ENCODE results near the gene TRMT11. TPM values are rescaled to one million over a fixed set of nuclear protein-coding genes. Genes with fewer than 3 reads are reported as not detected.

TRMT11 gene
- polyA plus RNA-seq, 1 of the 3 experiments (the other 2 are of a cell fraction), result 15.0 TPM

- 83% methylated on average over 4 of the region's 4 CpGs for WGBS (ENCODE audit: low lambda C conversion rate)
These were observed 89.2 kb downstream of the TRMT11 start for GRCh38 chr6:126075335-126076071.

GRCh38 chr6:126076992-126077664 lies 90.8 kb downstream of the TRMT11 start:
- ChIA-PET CTCF (interaction anchor here (0.6 to 1.3 kb wide), 6 partner anchors 8 to 881 kb away, joined by 3 to 5 read pairs (median 3); no protein-coding TSS in a partner anchor), POLR2A (no interaction called here)
- H3K4me2 ChIP-seq, result peak overlapping the region; percentile 21; the same call in 1 of the 2 replicates
- H3K9me3 ChIP-seq, result no peaks in the 10 kb centered on the region
- no peaks in the 10 kb centered on the region for H3K36me3 ChIP-seq (replicated peaks in 1 of 2; ENCODE audit: control insufficient read depth in 1 of 2, insufficient read depth in 2 of 2, low read length in 1 of 2)
- DNase-seq, result no peak
- WGBS (ENCODE audit: low lambda C conversion rate), result 91% methylated on average over 3 of the region's 3 CpGs
- no peaks in the 10 kb centered on the region for H3F3A ChIP-seq (replicated peaks; ENCODE audit: insufficient read depth)
- no peaks in the 10 kb centered on the region for H3K79me2 ChIP-seq (ENCODE audit: insufficient read depth)
- H2AFZ ChIP-seq (ENCODE audit: low read depth), result no peak overlapping the region
- H3K4me1 ChIP-seq (ENCODE audit: control insufficient read depth in 1 of 2, insufficient read depth in 2 of 2, low read depth in 1 of 2, low read length in 1 of 2), result peaks cover 0 to 16% of the 10 kb centered on the region in 2 experiments; a peak in 3 of 4 replicates
- H4K20me1 ChIP-seq (ENCODE audit: insufficient read depth), result no peaks in the 10 kb centered on the region
- H3K4me3 ChIP-seq (ENCODE audit: low read depth in 2 of 2, low read length in 1 of 2), result no peak overlapping the region
- H3K9me2 ChIP-seq, result no peaks in the 10 kb centered on the region
- no peak overlapping the region for H3K9ac ChIP-seq
- no peaks in the 10 kb centered on the region for H3K27me3 ChIP-seq (ENCODE audit: insufficient read depth)
- H3K27ac ChIP-seq (ENCODE audit: low read depth in 2 of 2, low read length in 1 of 2), result peak overlapping the region; percentile 74 to 86; a peak in 2 of 4 replicates
- TF ChIP-seq JUND (IDR thresholded peaks at IDR 0.05) (no peak), POLR2AphosphoS5 (IDR thresholded peaks at IDR 0.05; ENCODE audit: low read depth, low read length) (no peak), FOXM1 (IDR thresholded peaks at IDR 0.05; ENCODE audit: low read depth) (no peak), RFX5 (IDR thresholded peaks at IDR 0.05; ENCODE audit: low read length) (no peak), CHD2 (IDR thresholded peaks at IDR 0.05; ENCODE audit: low read length, partially characterized antibody) (no peak), RCOR1 (IDR thresholded peaks at IDR 0.05; ENCODE audit: low read length) (no peak), MEF2A (IDR thresholded peaks at IDR 0.05; ENCODE audit: borderline replicate concordance, low read depth) (no peak), YY1 (IDR thresholded peaks at IDR 0.05; ENCODE audit: low read depth) (no peak), MXI1 (IDR thresholded peaks at IDR 0.05; ENCODE audit: low read depth, low read length) (no peak), GABPA (IDR thresholded peaks at IDR 0.05; ENCODE audit: low read depth) (no peak), SMC3 (IDR thresholded peaks at IDR 0.05; ENCODE audit: low read depth, low read length) (no peak), PBX3 (IDR thresholded peaks at IDR 0.05) (no peak), EP300 (IDR thresholded peaks at IDR 0.05; ENCODE audit: borderline replicate concordance in 1 of 2, low read depth in 1 of 2, low read length in 1 of 2) (no peak), TAF1 (IDR thresholded peaks at IDR 0.05; ENCODE audit: borderline replicate concordance, low read depth, low read length) (no peak), GATA2 (CRISPR knock-in tag; IDR thresholded peaks at IDR 0.05) (no peak), EZH2phosphoT487 (IDR thresholded peaks at IDR 0.05; ENCODE audit: borderline replicate concordance, low read depth) (no peak)
- TF ChIP-seq, protein P1, sequence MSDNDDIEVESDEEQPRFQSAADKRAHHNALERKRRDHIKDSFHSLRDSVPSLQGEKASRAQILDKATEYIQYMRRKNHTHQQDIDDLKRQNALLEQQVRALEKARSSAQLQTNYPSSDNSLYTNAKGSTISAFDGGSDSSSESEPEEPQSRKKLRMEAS (IDR thresholded peaks at IDR 0.05; ENCODE audit: low read depth), result no peak
- TF ChIP-seq, protein P2, sequence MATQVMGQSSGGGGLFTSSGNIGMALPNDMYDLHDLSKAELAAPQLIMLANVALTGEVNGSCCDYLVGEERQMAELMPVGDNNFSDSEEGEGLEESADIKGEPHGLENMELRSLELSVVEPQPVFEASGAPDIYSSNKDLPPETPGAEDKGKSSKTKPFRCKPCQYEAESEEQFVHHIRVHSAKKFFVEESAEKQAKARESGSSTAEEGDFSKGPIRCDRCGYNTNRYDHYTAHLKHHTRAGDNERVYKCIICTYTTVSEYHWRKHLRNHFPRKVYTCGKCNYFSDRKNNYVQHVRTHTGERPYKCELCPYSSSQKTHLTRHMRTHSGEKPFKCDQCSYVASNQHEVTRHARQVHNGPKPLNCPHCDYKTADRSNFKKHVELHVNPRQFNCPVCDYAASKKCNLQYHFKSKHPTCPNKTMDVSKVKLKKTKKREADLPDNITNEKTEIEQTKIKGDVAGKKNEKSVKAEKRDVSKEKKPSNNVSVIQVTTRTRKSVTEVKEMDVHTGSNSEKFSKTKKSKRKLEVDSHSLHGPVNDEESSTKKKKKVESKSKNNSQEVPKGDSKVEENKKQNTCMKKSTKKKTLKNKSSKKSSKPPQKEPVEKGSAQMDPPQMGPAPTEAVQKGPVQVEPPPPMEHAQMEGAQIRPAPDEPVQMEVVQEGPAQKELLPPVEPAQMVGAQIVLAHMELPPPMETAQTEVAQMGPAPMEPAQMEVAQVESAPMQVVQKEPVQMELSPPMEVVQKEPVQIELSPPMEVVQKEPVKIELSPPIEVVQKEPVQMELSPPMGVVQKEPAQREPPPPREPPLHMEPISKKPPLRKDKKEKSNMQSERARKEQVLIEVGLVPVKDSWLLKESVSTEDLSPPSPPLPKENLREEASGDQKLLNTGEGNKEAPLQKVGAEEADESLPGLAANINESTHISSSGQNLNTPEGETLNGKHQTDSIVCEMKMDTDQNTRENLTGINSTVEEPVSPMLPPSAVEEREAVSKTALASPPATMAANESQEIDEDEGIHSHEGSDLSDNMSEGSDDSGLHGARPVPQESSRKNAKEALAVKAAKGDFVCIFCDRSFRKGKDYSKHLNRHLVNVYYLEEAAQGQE (IDR thresholded peaks at IDR 0.05; ENCODE audit: low read depth, low read length), result no peak

More at GRCh38 chr6:126075335-126076071, 89.2 kb downstream of the TRMT11 start:
- Histone ChIP-seq H3K4me1 (ENCODE audit: control insufficient read depth in 1 of 2, insufficient read depth in 2 of 2, low read depth in 1 of 2, low read length in 1 of 2) (peaks cover 0 to 25% of the 10 kb centered on the region in 2 experiments; a peak in 3 of 4 replicates), H2AFZ (ENCODE audit: low read depth) (no peak overlapping the region), H3K9me3 (no peaks in the 10 kb centered on the region), H3K27me3 (ENCODE audit: insufficient read depth) (no peaks in the 10 kb centered on the region), H3K4me3 (ENCODE audit: low read depth in 2 of 2, low read length in 1 of 2) (no peak overlapping the region), H3K9me2 (no peaks in the 10 kb centered on the region), H3F3A (replicated peaks; ENCODE audit: insufficient read depth) (no peaks in the 10 kb centered on the region), H3K27ac (ENCODE audit: low read depth in 2 of 2, low read length in 1 of 2) (no peak overlapping the region), H4K20me1 (ENCODE audit: insufficient read depth) (no peaks in the 10 kb centered on the region), H3K4me2 (no peak overlapping the region), H3K36me3 (replicated peaks in 1 of 2; ENCODE audit: control insufficient read depth in 1 of 2, insufficient read depth in 2 of 2, low read length in 1 of 2) (no peaks in the 10 kb centered on the region), H3K79me2 (ENCODE audit: insufficient read depth) (no peaks in the 10 kb centered on the region), H3K9ac (no peak overlapping the region)
- ChIA-PET POLR2A (no interaction called here), CTCF (interaction anchor here (0.6 to 1.4 kb wide), 3 partner anchors 42 to 729 kb away, joined by 3 read pairs; no protein-coding TSS in a partner anchor)
- no peak for DNase-seq
- TF ChIP-seq MXI1 (IDR thresholded peaks at IDR 0.05; ENCODE audit: low read depth, low read length), result peak; percentile 56; the same call in 1 of the 2 replicates
- TF ChIP-seq USF2 (IDR thresholded peaks at IDR 0.05; ENCODE audit: borderline replicate concordance, low read depth, low read length), result no peak
